ENCODE results near the gene TARDBP. TPM values are rescaled to one million over a fixed set of nuclear protein-coding genes. Genes with fewer than 3 reads are reported as not detected.
"Not testable (repeated sequence)": the region's sequence is repeated elsewhere in the genome, so short reads cannot be mapped to it uniquely, and the experiment has no call there.

The TARDBP gene
- total RNA-seq, 1 donor from 2014 or later, result 117 TPM

GRCh38 chr1:11071463-11072215 is 59.2 kb downstream of the TARDBP start:
- H3K27me3 Mint-ChIP-seq (ENCODE audit: unreplicated experiment), result no peaks in the 10 kb centered on the region
- no peaks in the 10 kb centered on the region for H3K4me1 Mint-ChIP-seq (ENCODE audit: unreplicated experiment)
- H3K9me3 Mint-ChIP-seq (ENCODE audit: unreplicated experiment), result no peaks in the 10 kb centered on the region
- H3K4me3 Mint-ChIP-seq (ENCODE audit: unreplicated experiment), result no peak overlapping the region
- peak overlapping the region; percentile 3 for H3K27ac Mint-ChIP-seq (ENCODE audit: unreplicated experiment)
- TF ChIP-seq CTCF (IDR thresholded peaks at IDR 0.05), result no peak
- H3K36me3 Mint-ChIP-seq (ENCODE audit: unreplicated experiment), result peaks cover 44% of the 10 kb centered on the region
- DNase-seq (ENCODE audit: extremely low spot score, unreplicated experiment), result no peak

GRCh38 chr1:11072216-11072917 is 59.9 kb downstream of the TARDBP start:
- DNase-seq (ENCODE audit: extremely low spot score, unreplicated experiment), result no peak
- Mint-ChIP-seq H3K4me1 (ENCODE audit: unreplicated experiment) (no peaks in the 10 kb centered on the region), H3K36me3 (ENCODE audit: unreplicated experiment) (peaks cover 45% of the 10 kb centered on the region), H3K9me3 (ENCODE audit: unreplicated experiment) (no peaks in the 10 kb centered on the region), H3K27ac (ENCODE audit: unreplicated experiment) (no peak overlapping the region), H3K27me3 (ENCODE audit: unreplicated experiment) (no peaks in the 10 kb centered on the region), H3K4me3 (ENCODE audit: unreplicated experiment) (no peak overlapping the region)
- TF ChIP-seq CTCF (IDR thresholded peaks at IDR 0.05), result no peak

GRCh38 chr1:11073398-11073797 is 60.9 kb downstream of the TARDBP start:
- H3K4me3 Mint-ChIP-seq (ENCODE audit: unreplicated experiment); H3K9me3 Mint-ChIP-seq (ENCODE audit: unreplicated experiment); H3K27ac Mint-ChIP-seq (ENCODE audit: unreplicated experiment); DNase-seq (ENCODE audit: extremely low spot score, unreplicated experiment); H3K27me3 Mint-ChIP-seq (ENCODE audit: unreplicated experiment); H3K4me1 Mint-ChIP-seq (ENCODE audit: unreplicated experiment): not testable (repeated sequence)
- peaks cover 39% of the 10 kb centered on the region for H3K36me3 Mint-ChIP-seq (ENCODE audit: unreplicated experiment)

Other genes starting within 250 kb of the TARDBP start
- 1.2 and 1.8 TPM in 2 replicates for gene CASZ1, start 216.0 kb upstream of the TARDBP start, total RNA-seq
- not detected in 2 replicates for gene MASP2, start 34.6 kb downstream of the TARDBP start, total RNA-seq
- gene SRM, start 47.4 kb downstream of the TARDBP start, total RNA-seq, result 112 and 117 TPM in 2 replicates
- gene EXOSC10, start 87.2 kb downstream of the TARDBP start, total RNA-seq, result 66.1 and 66.3 TPM in 2 replicates
- not detected in 2 replicates for gene ANGPTL7, start 176.7 kb downstream of the TARDBP start, total RNA-seq
- 40.5 and 42.1 TPM in 2 replicates for gene MTOR, start 249.9 kb downstream of the TARDBP start, total RNA-seq